ENCODE measurements around the gene TMEM120A.

Gene TMEM120A

GRCh38 chr7:75969704-75970498, 24.5 kb downstream of the TMEM120A start:
- in situ Hi-C loops (cut with HindIII; ENCODE audit: low sequenced_read_pairs): no loop called here
- H3K4me3 ChIP-seq (ENCODE audit: low read depth, low read length): no peak overlapping the region
- no peak for DNase-seq (ENCODE audit: low read depth)
- no peak for TF ChIP-seq CTCF (IDR thresholded peaks at IDR 0.05; ENCODE audit: low read depth, low read length, missing control alignments)

GRCh38 chr7:75969182-75969581, 25.2 kb downstream of the TMEM120A start:
- no peak overlapping the region for H3K4me3 ChIP-seq (ENCODE audit: low read depth, low read length)
- no peak for DNase-seq (ENCODE audit: low read depth)
- in situ Hi-C loops (cut with HindIII; ENCODE audit: low sequenced_read_pairs): no loop called here
- no peak for TF ChIP-seq CTCF (IDR thresholded peaks at IDR 0.05; ENCODE audit: low read depth, low read length, missing control alignments)

- H3K4me3 ChIP-seq (ENCODE audit: low read depth, low read length): no peak overlapping the region
- in situ Hi-C loops (cut with HindIII; ENCODE audit: low sequenced_read_pairs): no loop called here
- no peak for TF ChIP-seq CTCF (IDR thresholded peaks at IDR 0.05; ENCODE audit: low read depth, low read length, missing control alignments)
- no peak for DNase-seq (ENCODE audit: low read depth)
These were observed 25.8 kb downstream of the TMEM120A start for GRCh38 chr7:75968561-75969001.

GRCh38 chr7:75968012-75968411, 26.4 kb downstream of the TMEM120A start:
- in situ Hi-C loops (cut with HindIII; ENCODE audit: low sequenced_read_pairs): no loop called here
- DNase-seq (ENCODE audit: low read depth): no peak
- no peak for TF ChIP-seq CTCF (IDR thresholded peaks at IDR 0.05; ENCODE audit: low read depth, low read length, missing control alignments)
- no peak overlapping the region for H3K4me3 ChIP-seq (ENCODE audit: low read depth, low read length)

GRCh38 chr7:75967487-75967997, 26.9 kb downstream of the TMEM120A start:
- DNase-seq (ENCODE audit: low read depth): no peak
- TF ChIP-seq CTCF (IDR thresholded peaks at IDR 0.05; ENCODE audit: low read depth, low read length, missing control alignments): no peak
- H3K4me3 ChIP-seq (ENCODE audit: low read depth, low read length): no peak overlapping the region
- in situ Hi-C loops (cut with HindIII; ENCODE audit: low sequenced_read_pairs): no loop called here

- TF ChIP-seq CTCF (IDR thresholded peaks at IDR 0.05; ENCODE audit: low read depth, low read length, missing control alignments): no peak
- no peak overlapping the region for H3K4me3 ChIP-seq (ENCODE audit: low read depth, low read length)
- in situ Hi-C loops (cut with HindIII; ENCODE audit: low sequenced_read_pairs): no loop called here
- no peak for DNase-seq (ENCODE audit: low read depth)
These were observed 27.3 kb downstream of the TMEM120A start for GRCh38 chr7:75967055-75967454.
